AG09319 (cell line): Measurements from ENCODE around the gene MRPL52.
"Not testable (repeated sequence)": the region's sequence is repeated elsewhere in the genome, so short reads cannot be mapped to it uniquely, and the experiment has no call there.

Experiments
- DNase-seq: peaks from one replicate; pipeline ENCODE4 v3.0.0-alpha.2; 2010; ENCODE audit warnings: low read depth; ENCODE audit errors: extremely low read depth
- TF ChIP-seq, protein P1 (sequence below): IDR thresholded peaks from 2 replicates; pipeline ENCODE4 v1.5.1; 2011; ENCODE audit warnings: low read depth, mild to moderate bottlenecking, inconsistent platforms, low read length, moderate library complexity

Gene MRPL52

GRCh38 chr14:22829661-22830442 lies at the start of gene MRPL52:
Gene MRPL52 (plus strand): TSS chr14:22829887. CDS start chr14:22829913, 26 bp downstream.
- DNase-seq: no peak
- TF ChIP-seq, protein P1, sequence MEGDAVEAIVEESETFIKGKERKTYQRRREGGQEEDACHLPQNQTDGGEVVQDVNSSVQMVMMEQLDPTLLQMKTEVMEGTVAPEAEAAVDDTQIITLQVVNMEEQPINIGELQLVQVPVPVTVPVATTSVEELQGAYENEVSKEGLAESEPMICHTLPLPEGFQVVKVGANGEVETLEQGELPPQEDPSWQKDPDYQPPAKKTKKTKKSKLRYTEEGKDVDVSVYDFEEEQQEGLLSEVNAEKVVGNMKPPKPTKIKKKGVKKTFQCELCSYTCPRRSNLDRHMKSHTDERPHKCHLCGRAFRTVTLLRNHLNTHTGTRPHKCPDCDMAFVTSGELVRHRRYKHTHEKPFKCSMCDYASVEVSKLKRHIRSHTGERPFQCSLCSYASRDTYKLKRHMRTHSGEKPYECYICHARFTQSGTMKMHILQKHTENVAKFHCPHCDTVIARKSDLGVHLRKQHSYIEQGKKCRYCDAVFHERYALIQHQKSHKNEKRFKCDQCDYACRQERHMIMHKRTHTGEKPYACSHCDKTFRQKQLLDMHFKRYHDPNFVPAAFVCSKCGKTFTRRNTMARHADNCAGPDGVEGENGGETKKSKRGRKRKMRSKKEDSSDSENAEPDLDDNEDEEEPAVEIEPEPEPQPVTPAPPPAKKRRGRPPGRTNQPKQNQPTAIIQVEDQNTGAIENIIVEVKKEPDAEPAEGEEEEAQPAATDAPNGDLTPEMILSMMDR: no peak

GRCh38 chr14:22780105-22780679 lies 49.5 kb upstream of the MRPL52 start:
- DNase-seq: no peak
- TF ChIP-seq, protein P1: no peak

DNA sequence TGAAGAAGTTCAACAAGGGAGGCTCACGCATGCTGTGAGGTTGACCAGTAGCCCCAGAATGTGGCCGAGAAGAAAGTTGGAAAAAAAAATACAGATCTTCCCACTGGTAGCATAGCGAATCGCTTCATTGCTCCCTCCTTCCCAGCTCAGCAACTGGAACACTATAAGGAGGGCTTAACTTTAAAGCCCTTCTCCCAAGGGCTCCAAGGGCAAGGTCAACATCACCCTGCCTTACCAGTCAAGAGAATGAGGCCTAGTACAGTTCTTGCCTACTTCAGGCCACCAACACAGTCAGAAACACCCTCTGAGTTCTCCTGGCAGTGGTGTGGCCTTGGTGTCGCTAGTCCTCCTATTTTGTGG lies 48.8 kb upstream of the MRPL52 start:
- TF ChIP-seq, protein P1: no peak
- DNase-seq: no peak

GRCh38 chr14:22781301-22781991 lies 48.2 kb upstream of the MRPL52 start:
- DNase-seq: no peak
- TF ChIP-seq, protein P1: no peak

DNA sequence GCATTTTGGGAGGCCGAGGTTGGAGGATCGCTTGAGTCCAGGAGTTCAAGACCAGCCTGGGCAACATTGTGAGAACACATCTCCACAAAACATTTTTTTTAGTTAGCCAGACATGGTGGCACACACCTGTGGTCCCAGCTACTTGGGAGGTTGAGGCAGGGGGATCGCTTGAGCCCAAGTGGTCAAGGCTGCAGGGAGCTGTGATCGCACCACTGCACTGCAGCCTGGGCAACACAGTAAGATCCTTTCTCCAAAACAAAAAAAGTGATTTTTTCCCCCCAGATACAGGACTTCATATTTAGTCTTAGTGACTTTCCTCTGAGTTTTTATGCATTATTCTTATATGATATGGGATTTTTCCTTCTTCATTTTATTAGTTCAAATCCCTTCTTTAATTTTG lies 43.0 kb upstream of the MRPL52 start:
- TF ChIP-seq, protein P1: no peak

GRCh38 chr14:22791301-22791700 lies 38.4 kb upstream of the MRPL52 start:
- TF ChIP-seq, protein P1: no peak
- no peak for DNase-seq

More for the DNA sequence above, 43.0 kb upstream of the MRPL52 start:
- no peak for DNase-seq

GRCh38 chr14:22792158-22792557 lies 37.5 kb upstream of the MRPL52 start:
- TF ChIP-seq, protein P1: no peak
- DNase-seq: no peak

DNA sequence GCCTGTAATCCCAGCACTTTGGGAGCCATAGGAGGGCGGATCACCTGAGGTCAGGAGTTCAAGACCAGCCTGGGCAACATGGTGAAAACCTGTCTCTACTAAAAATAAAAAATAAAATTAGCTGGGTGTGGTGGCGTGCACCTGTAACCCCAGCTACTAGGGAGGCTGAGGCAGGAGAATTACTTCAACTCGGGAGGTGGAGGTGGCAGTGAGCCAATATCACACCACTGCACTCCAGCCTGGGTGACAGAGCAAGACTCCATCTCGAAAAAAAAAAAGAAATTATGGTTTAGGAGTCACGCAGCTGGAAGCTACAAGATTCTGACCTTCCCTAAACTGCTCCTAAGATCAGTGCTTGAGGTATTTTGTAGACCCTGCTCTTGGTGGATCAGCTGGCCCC lies 36.1 kb upstream of the MRPL52 start:
- DNase-seq: not testable (repeated sequence)
